ENCODE data around the gene SEPTIN6.

Gene SEPTIN6

DNA sequence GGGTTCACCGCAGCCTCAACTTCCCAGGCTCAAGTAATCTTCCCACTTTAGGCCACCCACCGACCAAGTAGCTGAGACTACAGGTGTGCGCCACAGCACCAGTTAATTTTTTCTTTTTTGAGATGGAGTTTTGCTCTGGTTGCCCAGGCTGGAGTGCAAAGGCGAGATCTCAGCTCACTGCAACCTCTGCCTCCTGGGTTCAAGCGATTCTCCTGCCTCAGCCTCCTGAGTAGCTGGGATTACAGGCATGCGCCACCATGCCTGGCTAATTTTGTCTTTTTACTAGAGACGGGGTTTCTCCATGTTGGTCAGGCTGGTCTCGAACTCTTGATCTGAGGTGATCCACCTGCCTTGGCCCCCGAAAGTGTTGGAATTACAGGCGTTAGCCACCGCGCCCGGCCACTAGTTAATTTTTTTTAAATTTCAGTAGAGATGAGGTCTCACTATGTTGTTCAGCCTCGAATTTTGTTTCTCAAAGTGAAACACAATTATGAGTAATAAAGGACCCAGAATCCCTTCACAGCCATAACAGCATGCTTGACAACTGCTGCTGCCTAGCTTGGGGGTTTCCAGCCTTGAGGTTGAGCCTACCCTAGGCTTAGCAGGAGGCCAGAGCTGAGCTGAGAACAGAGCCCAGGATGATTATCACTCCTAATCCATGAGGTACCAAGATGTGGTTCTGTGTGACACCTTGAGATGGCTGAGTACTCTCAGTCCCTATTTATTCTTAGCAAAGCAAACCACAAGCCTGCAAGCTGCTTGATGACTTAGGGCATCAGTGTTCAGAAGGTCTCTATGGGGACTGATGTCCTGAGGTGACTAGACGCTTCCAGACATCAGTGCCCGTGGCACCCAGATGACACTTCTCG, 45.2 kb downstream of the SEPTIN6 start:
- DNase-seq, result no peak

DNA sequence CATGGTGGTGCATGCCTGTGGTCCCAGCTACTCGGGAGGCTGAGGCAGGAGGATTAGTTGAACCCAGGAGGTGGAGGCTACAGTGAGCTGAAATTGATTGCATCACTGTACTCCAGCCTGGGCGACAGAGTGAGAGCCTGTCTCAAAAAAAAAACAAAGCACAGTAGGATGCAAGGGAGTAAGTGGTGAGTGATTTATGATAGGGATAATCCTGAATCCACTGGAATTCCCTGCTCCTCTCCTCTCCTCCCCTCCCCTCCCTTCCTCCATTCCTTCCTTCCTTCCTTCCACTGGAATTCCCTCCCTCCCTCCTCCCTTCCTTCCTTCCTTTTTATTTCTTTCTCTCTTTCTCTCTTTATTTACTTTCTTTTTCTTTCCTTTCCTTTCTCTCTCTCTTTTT, 45.9 kb downstream of the SEPTIN6 start:
- no peak for DNase-seq

DNA sequence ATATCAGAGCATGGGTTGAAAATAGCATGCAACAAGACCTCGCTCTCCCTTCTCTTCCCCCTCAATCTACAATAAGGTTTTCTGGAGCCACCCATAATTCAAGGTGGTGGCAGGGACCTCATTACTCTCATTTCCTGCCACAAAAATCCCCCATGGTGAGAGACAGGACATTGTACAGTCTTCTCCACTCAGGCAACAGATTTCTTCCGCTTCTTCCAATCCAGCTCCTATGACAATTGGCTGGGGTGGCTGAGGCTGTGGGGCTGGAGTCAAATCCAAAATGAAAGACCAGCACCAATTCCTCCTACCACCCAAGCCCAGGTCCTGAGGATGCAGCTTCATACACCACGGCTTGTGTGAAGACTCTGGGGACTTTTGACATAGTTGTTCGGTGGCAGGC, 46.5 kb downstream of the SEPTIN6 start:
- DNase-seq, result no peak

DNA sequence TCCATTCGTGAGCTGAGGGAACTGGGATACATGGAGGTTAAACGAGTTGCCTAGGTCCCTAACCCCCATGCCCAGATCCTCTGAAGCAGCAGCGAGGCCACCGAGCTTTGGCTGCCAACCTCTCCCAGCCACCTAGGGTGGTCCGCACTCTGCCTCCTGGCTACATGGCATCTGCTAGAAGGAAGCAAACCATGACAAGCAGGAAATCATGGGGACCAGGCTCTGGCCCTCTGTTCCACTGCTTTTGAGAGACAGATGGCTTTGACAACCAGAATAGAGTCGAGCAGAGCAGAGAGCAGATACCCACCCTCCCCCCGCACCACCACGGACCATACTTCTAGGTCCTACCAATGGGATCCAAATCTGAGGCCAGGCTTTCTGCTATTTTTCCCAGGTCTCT, 49.3 kb downstream of the SEPTIN6 start:
- DNase-seq, result no peak
